ENCODE measurements around the gene FOXO1. TPM values are rescaled to one million over a fixed set of nuclear protein-coding genes. Genes with fewer than 3 reads are reported as not detected.
A peak's percentile ranks its signal among the peaks of the same experiment; 100 is the strongest.

FOXO1 gene
- total RNA-seq, 8 experiments from 2014 or later = 0.63 to 17.3 (median 5.5) TPM

DNA sequence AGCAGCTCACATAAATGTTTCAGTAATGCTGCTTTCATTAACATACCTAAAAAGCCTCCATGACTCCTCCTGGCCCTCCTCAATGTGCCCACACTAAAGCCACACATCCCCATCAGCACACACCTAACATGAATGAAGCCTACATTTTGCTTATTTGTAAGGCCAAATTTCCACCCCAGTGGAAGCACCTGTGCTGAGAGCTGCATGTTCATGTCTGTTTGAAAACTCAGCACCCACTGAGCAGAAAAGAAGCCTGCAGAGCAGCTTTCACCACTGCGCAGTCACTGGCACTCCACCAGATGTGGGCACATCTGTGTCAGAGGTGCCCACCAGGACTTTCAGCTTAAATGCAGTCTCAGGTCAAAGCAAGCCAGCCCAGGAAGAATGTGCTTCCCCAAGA is 93.5 kb downstream of the FOXO1 start:
- H3K4me1 ChIP-seq (replicated peaks in 1 of 2) = peaks cover 3 to 6% of the 10 kb centered on the region in 2 donors
- WGBS, 10 experiments = 100% methylated on average over 1 of the region's 1 CpG; no CpG with 5 or more reads in 9 of the 10 experiments
- no peak for ATAC-seq (replicated peaks in 6 of 8)
- H3K27ac ChIP-seq = no peak overlapping the region
- H3K4me3 ChIP-seq = no peak overlapping the region
- in situ Hi-C loops (cut with MboI; ENCODE audit: low pct_unique_long_range_greater_than_20kb in 2 of 9, low sequenced_read_pairs in 9 of 9, unreplicated experiment in 9 of 9) = no loop called here

DNA sequence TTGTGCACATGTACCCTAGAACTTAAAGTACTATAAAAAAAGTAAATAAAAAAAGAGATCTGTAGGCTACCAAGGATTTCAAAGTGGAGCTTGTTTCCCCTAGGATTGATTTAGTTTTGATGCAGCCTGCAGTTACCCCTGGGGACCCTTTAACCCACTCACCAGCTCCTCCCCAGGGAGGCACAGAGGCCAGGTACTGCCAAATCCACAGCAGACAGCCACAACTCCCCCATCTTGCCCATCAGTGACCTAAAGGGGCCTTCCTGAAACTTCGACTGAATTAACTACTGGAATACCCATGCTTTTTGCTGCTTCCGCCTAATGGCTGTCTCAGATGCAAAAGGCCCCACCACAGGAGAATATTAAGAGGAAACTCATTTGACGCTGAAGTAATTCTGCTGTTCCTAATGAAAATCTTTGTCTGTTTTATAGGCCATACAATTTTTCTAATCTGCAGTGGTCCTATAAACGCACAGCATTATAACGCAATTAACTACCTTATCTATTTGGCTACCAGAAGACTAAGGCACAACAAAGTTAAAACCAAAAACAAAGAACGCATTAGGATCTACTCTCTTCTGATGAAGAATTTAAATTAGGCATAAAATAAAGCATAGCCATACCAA is 95.0 kb downstream of the FOXO1 start:
- no peak overlapping the region for H3K27ac ChIP-seq
- 71 to 97% (median 89%) methylated on average over 1 to 6 of the region's 6 CpGs for WGBS, 10 experiments
- peaks cover 3 to 6% of the 10 kb centered on the region in 2 donors for H3K4me1 ChIP-seq (replicated peaks in 1 of 2)
- no peak overlapping the region for H3K4me3 ChIP-seq
- ATAC-seq (replicated peaks in 6 of 8) = no peak
- in situ Hi-C loops (cut with MboI; ENCODE audit: low pct_unique_long_range_greater_than_20kb in 2 of 9, low sequenced_read_pairs in 9 of 9, unreplicated experiment in 9 of 9) = no loop called here

DNA sequence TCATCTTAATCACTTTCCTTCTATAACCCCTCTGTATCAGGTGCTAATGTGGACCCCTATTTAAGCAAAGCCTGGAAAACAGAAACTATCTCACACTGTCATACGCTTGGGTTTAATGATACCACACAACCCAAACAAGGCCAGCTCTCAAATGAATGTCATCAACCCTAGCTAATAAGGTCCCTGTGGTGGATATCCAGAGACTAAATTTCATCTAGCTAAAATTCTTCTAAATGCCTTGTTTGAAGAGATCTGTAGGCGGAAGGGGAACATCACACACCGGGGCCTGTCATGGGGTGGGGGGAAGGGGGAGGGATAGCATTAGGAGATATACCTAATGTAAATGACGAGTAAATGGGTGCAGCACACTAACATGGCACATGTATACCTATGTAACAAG is 95.5 kb downstream of the FOXO1 start:
- WGBS, 10 experiments = 100% methylated on average over 1 to 2 of the region's 4 CpGs; no CpG with 5 or more reads in 6 of the 10 experiments
- Histone ChIP-seq H3K4me1 (replicated peaks in 1 of 2) (peaks cover 3 to 6% of the 10 kb centered on the region in 2 donors), H3K27ac (no peak overlapping the region), H3K4me3 (no peak overlapping the region)
- in situ Hi-C loops (cut with MboI; ENCODE audit: low pct_unique_long_range_greater_than_20kb in 2 of 9, low sequenced_read_pairs in 9 of 9, unreplicated experiment in 9 of 9) = no loop called here
- ATAC-seq (replicated peaks in 6 of 8) = no peak

DNA sequence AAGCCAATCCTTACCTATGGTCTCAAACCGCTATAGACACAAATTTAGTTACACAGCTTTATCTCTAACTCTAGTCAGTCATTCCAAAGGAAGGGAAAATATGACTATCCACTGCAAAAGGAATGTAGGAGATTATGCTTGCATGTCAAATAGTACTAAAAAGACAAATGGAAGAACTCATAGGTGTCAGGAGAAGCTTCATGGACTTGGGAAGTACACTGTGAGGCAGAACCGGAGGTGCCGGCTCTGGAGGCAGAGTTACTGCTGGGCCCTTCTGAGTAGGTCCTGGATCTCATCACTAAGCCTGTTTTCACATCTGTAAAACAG is 97.5 kb downstream of the FOXO1 start:
- H3K4me1 ChIP-seq (replicated peaks in 1 of 2) = peaks cover 3 to 16% of the 10 kb centered on the region in 2 donors
- 13 to 100% (median 74%) methylated on average over 1 to 3 of the region's 3 CpGs; no CpG with 5 or more reads in 1 of the 10 experiments for WGBS, 10 experiments
- no peak overlapping the region for H3K27ac ChIP-seq
- ATAC-seq (replicated peaks in 6 of 8) = no peak
- H3K4me3 ChIP-seq = no peak overlapping the region
- in situ Hi-C loops (cut with MboI; ENCODE audit: low pct_unique_long_range_greater_than_20kb in 2 of 9, low sequenced_read_pairs in 9 of 9, unreplicated experiment in 9 of 9) = no loop called here

DNA sequence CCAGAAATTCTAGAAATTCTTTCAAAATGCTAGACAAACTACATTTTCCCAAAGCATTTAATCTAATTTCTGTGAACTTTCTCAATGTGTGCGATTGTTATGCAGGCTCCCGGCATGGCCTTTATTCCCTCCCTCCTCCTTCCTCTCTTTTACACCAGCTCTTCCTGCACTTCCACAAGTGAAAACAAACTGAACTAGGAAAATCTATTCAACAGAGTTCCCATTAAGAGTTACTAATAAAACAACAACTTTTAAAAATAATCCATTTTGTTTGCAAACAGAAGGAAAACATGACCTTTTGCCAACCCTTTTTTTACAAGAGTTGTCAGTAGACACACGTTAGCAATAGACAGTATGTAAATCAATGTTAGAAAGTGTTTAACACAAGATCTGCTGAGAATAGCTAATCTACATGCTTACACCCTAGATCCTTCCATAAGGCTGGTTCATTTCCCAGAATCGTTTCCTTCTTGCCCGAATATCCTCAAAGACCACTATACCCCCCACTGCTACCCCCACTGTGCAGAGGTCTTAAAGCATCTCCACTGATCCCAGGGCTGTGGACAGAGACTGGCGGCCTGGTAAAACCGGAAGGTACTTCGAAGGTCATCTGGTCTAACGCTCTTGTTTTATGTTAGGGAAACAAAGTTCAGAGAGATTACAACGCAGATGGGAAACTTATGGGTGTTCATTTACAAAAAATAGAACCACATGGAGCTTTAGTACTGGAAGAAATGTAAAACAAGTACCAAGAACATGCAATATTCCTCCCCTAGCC is 98.0 kb downstream of the FOXO1 start:
- 25 to 80% (median 56%) methylated on average over 2 to 9 of the region's 10 CpGs for WGBS, 10 experiments
- in situ Hi-C loops (cut with MboI; ENCODE audit: low pct_unique_long_range_greater_than_20kb in 2 of 9, low sequenced_read_pairs in 9 of 9, unreplicated experiment in 9 of 9) = no loop called here
- Histone ChIP-seq H3K27ac (no peak overlapping the region), H3K4me1 (replicated peaks in 1 of 2) (peaks cover 3 to 22% of the 10 kb centered on the region in 2 donors), H3K4me3 (no peak overlapping the region)
- peak in 3 of 8 experiments; percentile 71 to 86 (median 83) for ATAC-seq (replicated peaks in 6 of 8)

DNA sequence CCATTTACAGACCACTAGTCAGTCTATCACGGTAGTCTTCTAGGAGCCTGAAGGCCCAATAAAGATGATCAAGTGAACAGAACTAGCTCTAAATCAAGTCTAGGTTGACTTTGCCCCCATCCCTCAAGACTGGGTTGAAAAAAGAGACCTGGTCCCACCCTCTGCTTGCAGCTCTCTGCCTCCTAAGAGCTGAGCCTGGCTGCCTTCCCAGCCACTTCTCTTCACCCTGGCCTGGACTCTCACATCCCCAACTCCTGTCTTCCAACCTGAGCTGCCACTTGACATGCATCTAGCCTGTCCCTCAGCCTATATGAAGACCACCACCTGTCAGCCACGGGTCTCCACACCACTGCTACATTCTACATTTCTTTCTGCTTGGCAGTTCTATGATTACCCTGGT is 99.6 kb downstream of the FOXO1 start:
- H3K27ac ChIP-seq = no peak overlapping the region
- no peak for ATAC-seq (replicated peaks in 6 of 8)
- in situ Hi-C loops (cut with MboI; ENCODE audit: low pct_unique_long_range_greater_than_20kb in 2 of 9, low sequenced_read_pairs in 9 of 9, unreplicated experiment in 9 of 9) = no loop called here
- WGBS, 10 experiments = 57 to 100% (median 82%) methylated on average over 1 to 2 of the region's 2 CpGs; no CpG with 5 or more reads in 2 of the 10 experiments
- H3K4me3 ChIP-seq = no peak overlapping the region
- peaks cover 3 to 22% of the 10 kb centered on the region in 2 donors for H3K4me1 ChIP-seq (replicated peaks in 1 of 2)

DNA sequence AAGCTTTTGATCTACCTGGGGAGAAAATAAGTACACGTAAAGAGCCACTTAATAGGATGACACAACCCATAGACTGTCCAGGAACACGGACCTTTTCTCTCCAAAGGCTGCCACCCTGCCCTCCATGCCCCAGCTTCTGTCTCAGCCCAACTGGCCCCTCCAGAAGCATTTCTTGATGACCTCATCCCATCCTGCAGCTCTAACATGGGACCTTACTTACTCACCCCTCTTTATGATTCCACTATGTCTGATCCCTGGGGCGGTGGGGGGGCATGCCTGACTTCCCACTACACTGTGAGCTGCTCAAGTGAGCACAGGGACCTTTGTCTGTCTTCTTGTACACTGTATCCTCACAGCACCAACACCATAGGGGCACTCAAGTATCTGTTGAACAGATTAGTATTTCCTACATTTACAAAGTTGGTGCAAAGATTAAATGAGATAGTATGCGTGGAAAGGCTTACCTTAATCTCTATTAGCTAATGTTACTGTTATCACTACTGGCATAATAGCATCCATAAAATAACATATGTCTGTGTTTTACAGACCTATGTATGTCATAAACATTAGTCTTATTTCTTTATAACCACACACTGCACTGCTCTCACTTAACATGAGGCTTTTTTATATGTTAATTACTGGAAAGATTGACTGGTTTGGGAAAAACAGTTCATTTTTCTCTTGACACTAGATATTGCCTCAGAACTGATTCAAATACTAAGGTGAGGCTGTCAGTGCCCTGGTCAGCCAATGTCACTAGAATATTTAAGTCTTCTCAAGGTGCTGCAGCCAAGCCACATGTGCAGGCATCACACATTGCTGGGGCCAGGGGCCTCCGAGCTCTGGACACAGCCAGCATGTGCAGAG is 100.9 kb downstream of the FOXO1 start:
- H3K4me3 ChIP-seq = no peak overlapping the region
- peak in 1 of 8 experiments; percentile 44 for ATAC-seq (replicated peaks in 6 of 8)
- WGBS, 10 experiments = 81 to 100% (median 96%) methylated on average over 1 to 5 of the region's 5 CpGs; no CpG with 5 or more reads in 1 of the 10 experiments
- in situ Hi-C loops (cut with MboI; ENCODE audit: low pct_unique_long_range_greater_than_20kb in 2 of 9, low sequenced_read_pairs in 9 of 9, unreplicated experiment in 9 of 9) = no loop called here
- H3K4me1 ChIP-seq (replicated peaks in 1 of 2) = peaks cover 3 to 22% of the 10 kb centered on the region in 2 donors
- H3K27ac ChIP-seq = no peak overlapping the region

DNA sequence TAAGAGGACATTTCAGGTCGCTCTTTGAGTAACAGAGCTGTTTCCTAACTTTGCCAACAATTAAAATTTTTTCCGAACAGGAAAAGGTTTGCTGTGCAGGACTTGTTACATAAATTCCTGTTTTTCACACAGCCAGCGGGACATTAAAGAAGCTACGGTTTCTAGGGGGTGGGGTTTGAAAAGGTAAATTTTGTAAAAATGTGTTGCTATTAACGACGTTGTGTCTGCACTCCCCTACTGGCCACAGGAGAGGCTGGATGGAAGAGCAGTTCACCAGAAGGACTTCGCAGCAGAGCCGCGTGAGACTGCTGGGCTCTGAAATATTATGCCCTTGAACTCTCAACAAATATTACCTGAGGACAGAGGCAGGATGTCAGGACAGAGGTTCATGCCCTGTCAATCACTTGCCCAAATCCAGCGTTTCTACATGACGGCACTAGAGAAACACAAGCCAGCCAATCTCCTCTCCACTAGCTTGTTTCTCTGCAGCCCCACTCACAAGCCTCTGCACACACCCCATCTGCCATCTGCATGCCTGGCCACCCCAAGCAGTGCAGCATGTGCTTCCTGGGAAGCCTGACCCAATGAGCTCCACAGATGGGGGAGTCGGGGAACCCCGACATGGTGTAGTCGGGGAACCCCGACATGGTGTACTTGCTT is 102.0 kb downstream of the FOXO1 start:
- no peak overlapping the region for H3K4me3 ChIP-seq
- 45 to 90% (median 74%) methylated on average over 2 to 15 of the region's 15 CpGs; no CpG with 5 or more reads in 1 of the 10 experiments for WGBS, 10 experiments
- ATAC-seq (replicated peaks in 6 of 8) = peak in 2 of 8 experiments; percentile 31 to 37
- peaks cover 3 to 22% of the 10 kb centered on the region in 2 donors for H3K4me1 ChIP-seq (replicated peaks in 1 of 2)
- H3K27ac ChIP-seq = no peak overlapping the region
- in situ Hi-C loops (cut with MboI; ENCODE audit: low pct_unique_long_range_greater_than_20kb in 2 of 9, low sequenced_read_pairs in 9 of 9, unreplicated experiment in 9 of 9) = no loop called here

DNA sequence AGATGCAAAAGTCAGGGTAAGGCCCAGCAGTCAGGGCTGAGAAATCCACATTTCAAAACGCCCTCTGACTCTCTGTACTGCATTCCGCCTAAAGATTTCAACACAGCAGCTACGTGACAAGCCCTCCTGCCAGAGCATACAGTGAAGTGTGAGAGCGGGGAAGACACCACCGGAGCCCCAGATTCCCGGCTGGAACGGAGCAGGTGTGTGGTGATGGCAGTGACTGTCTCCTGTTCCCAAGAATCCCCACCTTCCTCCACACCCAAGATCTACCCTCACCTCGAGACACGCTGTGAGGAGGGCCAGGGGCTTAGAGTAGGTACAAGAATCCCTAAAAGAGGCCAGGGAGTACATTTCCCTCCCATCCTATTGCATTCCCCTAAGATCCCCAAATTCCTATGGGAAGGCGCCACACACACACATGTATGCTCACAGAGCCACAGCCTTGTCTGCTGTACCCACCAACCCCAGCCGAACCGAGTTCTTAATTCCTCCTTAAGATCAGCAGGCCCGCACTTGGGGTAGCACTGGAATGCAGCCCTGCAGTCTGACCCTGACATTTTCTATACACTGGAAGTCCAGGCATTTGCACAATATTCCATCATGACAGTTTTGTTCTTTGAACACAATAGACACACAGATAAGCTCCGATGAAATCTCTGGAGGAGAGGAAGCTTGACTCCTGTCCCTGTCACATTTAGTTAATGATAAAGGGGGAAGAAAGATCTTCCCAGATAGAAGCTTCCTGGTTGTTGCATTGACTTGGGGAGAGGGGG is 102.9 kb downstream of the FOXO1 start:
- no peak overlapping the region for H3K4me3 ChIP-seq
- peaks cover 3 to 21% of the 10 kb centered on the region in 2 donors for H3K4me1 ChIP-seq (replicated peaks in 1 of 2)
- in situ Hi-C loops (cut with MboI; ENCODE audit: low pct_unique_long_range_greater_than_20kb in 2 of 9, low sequenced_read_pairs in 9 of 9, unreplicated experiment in 9 of 9) = no loop called here
- WGBS, 10 experiments = 20 to 100% (median 79%) methylated on average over 1 to 7 of the region's 14 CpGs; no CpG with 5 or more reads in 4 of the 10 experiments
- no peak overlapping the region for H3K27ac ChIP-seq
- peak in 2 of 8 experiments; percentile 13 to 50 for ATAC-seq (replicated peaks in 6 of 8)

DNA sequence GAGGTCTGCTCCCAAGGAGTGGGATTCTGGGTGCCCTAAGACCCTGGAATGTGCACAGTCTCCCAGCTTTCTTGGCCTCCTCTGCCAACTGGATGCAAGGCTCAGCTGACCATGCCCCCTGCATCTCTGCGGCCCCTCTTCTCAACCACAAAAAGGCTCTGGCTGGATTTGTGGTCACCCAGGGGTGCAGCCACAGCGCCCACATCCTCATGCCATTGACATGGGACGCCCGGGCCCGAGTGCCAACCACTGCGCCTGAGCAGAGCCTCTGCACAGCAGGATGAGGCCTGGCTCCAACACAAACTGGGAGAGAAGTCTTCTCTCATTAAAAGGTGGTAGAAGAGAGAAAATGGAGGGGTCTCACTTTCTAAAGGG is 103.5 kb downstream of the FOXO1 start:
- Histone ChIP-seq H3K4me1 (replicated peaks in 1 of 2) (peaks cover 0 to 16% of the 10 kb centered on the region in 2 donors), H3K4me3 (no peak overlapping the region), H3K27ac (no peak overlapping the region)
- no peak for ATAC-seq (replicated peaks in 6 of 8)
- in situ Hi-C loops (cut with MboI; ENCODE audit: low pct_unique_long_range_greater_than_20kb in 2 of 9, low sequenced_read_pairs in 9 of 9, unreplicated experiment in 9 of 9) = no loop called here
- 89 to 100% methylated on average over 3 to 5 of the region's 6 CpGs; no CpG with 5 or more reads in 8 of the 10 experiments for WGBS, 10 experiments

DNA sequence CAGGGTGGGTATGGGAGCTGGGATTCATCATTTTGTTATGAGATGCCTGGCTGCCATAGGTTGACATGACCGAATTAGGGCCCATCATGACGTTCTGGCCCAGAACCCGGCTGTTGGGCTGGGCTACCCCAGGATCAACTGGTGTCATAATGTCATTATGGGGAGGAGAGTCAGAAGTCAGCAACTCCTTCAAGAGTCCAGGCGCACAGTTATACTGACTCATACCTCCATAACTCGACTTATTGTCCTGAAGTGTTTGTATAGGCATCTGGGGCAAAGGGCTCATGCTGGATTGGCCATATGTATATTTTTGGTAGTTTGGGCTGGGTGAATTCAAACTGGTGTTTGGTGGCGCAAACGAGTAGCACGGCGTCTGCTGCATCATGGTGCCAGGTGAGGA is 106.5 kb downstream of the FOXO1 start:
- no peak for ATAC-seq (replicated peaks in 6 of 8)
- no peak overlapping the region for H3K27ac ChIP-seq
- no peak overlapping the region for H3K4me3 ChIP-seq
- WGBS, 10 experiments = 60 to 100% (median 96%) methylated on average over 2 to 8 of the region's 9 CpGs; no CpG with 5 or more reads in 3 of the 10 experiments
- in situ Hi-C loops (cut with MboI; ENCODE audit: low pct_unique_long_range_greater_than_20kb in 2 of 9, low sequenced_read_pairs in 9 of 9, unreplicated experiment in 9 of 9) = no loop called here
- H3K4me1 ChIP-seq (replicated peaks in 1 of 2) = peaks cover 0 to 14% of the 10 kb centered on the region in 2 donors

DNA sequence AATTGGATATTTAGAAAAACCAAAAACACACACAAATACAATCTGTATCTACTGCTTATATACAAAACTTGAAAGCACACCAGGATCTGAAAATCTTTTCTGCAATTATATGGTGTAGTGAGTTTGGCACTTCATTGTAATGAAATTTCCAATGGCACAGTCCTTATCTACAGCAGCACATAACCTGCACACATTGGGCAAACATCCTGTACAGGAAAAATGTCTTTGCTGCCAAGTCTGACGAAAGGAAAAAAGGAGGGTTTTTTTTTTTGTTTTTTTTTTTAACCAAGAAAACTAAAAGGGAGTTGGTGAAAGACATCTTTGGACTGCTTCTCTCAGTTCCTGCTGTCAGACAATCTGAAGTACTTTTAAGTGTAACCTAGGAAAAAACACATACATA is 107.8 kb downstream of the FOXO1 start:
- WGBS, 10 experiments = 80 to 100% (median 90%) methylated on average over 1 of the region's 1 CpG; no CpG with 5 or more reads in 6 of the 10 experiments
- Histone ChIP-seq H3K27ac (no peak overlapping the region), H3K4me3 (no peak overlapping the region), H3K4me1 (replicated peaks in 1 of 2) (peaks cover 0 to 3% of the 10 kb centered on the region in 2 donors)
- no peak for ATAC-seq (replicated peaks in 6 of 8)
- in situ Hi-C loops (cut with MboI; ENCODE audit: low pct_unique_long_range_greater_than_20kb in 2 of 9, low sequenced_read_pairs in 9 of 9, unreplicated experiment in 9 of 9) = no loop called here
